Measurements from ENCODE around the gene IGSF22.
"Not testable (repeated sequence)": the region's sequence is repeated elsewhere in the genome, so short reads cannot be mapped to it uniquely, and the experiment has no call there.

Gene IGSF22

GRCh38 chr11:18691467-18692140 is 34.4 kb downstream of the IGSF22 start:
- DNase-seq = peak in 1 of 5 donors; percentile 28

GRCh38 chr11:18684267-18684666 is 41.7 kb downstream of the IGSF22 start:
- DNase-seq = no peak

- DNase-seq = no peak
These were observed 43.5 kb downstream of the IGSF22 start for GRCh38 chr11:18682466-18682865.

DNA sequence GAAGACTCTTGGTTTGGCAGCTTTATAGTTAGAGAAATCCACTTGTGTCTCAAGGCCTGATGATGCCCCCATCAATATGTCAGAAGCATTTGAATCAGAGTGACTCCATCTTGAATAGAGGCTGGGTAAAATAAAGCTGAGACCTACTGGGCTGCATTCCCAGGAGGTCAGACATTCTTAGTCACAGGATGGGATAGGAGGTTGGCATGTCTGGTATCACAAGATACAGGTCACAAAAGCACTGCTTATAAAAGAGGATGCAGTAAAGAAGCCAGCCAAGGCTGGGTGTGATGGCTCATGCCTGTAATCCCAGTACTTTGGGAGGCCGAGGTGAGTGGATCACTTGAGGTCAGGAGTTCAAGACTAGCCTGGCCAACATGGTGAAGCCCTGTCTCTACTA is 44.0 kb downstream of the IGSF22 start:
- not testable (repeated sequence) for DNase-seq

GRCh38 chr11:18677560-18677959 is 48.4 kb downstream of the IGSF22 start:
- DNase-seq = no peak

GRCh38 chr11:18676803-18677202 is 49.2 kb downstream of the IGSF22 start:
- no peak for DNase-seq

- peak in 4 of 5 donors; percentile 16 to 65 (median 34) for DNase-seq
These were observed 53.8 kb downstream of the IGSF22 start for GRCh38 chr11:18672209-18672608.

DNA sequence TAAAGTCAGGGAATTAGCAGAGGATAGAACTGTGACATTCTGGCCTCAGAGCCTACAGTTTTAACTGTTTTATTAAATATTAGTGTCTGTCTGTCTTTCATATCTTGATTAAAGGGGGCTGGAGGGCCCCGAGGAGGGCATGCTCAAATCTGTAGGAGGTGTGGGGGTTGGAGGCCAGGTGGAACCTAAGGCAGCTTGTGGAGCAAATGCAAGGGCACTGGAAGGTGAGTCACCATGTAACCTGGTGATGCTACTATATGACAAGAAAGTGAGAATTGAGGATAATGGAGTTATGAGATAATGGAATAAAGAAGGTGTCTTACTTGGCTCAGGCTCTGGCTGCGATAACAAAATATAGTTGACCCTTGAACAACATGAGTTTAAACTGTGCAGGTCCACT is 54.7 kb downstream of the IGSF22 start:
- DNase-seq = no peak

GRCh38 chr11:18669711-18670110 is 56.3 kb downstream of the IGSF22 start:
- DNase-seq = no peak

DNA sequence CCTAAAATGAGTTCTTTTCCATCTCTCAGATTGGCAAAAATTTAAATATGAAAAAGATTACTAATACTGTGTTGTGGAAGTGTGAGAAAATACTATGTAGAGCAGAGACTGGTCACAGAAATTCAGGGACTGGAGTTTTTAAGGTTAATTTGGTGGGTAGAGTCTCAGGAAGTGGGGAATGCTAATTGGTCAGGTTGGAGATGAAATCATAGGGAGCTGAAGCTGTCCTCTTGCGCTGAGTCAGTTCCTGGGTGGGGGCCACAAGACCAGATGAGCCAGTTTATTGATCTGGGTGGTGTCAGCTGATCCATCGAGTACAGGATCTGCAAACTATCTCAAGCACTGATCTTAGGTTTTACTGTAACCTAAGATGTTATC is 56.8 kb downstream of the IGSF22 start:
- no peak for DNase-seq

DNA sequence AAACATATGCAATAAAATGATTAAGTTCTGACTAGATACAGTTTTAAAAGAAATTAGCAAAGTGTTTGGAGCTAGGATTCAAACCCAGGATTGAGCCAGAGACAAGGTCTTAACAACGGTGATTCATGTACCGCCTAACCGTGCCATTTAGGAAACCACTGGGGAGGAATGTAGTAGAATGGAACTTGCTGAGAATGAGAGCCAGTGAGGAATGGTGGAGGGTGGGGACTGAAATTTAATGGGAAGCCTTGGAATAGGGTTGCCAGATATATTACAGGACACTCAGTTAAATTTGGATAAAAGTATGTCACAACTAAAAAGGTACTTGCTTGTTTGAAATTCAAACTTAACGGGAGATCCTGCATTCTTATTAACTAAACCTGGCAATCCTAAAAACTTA is 57.9 kb downstream of the IGSF22 start:
- DNase-seq = no peak

GRCh38 chr11:18665353-18665872 is 60.6 kb downstream of the IGSF22 start:
- not testable (repeated sequence) for DNase-seq

DNA sequence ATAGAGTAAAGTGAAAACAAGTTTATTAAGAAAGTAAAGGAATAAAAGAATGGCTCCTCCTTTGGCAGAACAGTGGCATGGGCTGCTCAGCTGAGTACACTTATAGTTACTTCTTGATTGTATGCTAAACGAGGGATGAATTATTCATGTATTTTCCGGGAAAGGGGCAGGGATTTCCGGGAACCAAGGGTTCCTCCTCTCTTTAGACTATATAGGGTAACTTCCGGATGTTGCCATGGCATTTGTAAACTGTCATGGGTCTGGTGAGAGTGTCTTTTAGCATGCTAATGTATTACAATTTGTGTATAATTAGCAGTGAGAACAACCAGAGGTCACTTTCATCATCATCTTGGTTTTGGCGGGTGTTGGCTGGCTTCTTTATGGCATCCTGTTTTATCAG is 68.3 kb downstream of the IGSF22 start:
- no peak for DNase-seq

All from T-helper 1 cell (primary cell).